Measurements from ENCODE around the gene PRR20G.
"Not testable (repeated sequence)": the region's sequence is repeated elsewhere in the genome, so short reads cannot be mapped to it uniquely, and the experiment has no call there.

Gene PRR20G

GRCh38 chr3:127296959-127297358, 9.1 kb upstream of the PRR20G start:
- no peak for DNase-seq (ENCODE audit: low spot score)

- DNase-seq (ENCODE audit: low spot score): no peak
Observed at GRCh38 chr3:127296166-127296565, 8.3 kb upstream of the PRR20G start.

GRCh38 chr3:127293650-127294049, 5.8 kb upstream of the PRR20G start:
- DNase-seq (ENCODE audit: low spot score): not testable (repeated sequence)

GRCh38 chr3:127291611-127292010, 3.8 kb upstream of the PRR20G start:
- no peak for DNase-seq (ENCODE audit: low spot score)

- no peak for DNase-seq (ENCODE audit: low spot score)
Observed at GRCh38 chr3:127291114-127291513, 3.3 kb upstream of the PRR20G start.

- no peak for DNase-seq (ENCODE audit: low spot score)
Observed at GRCh38 chr3:127289706-127290575, 2.1 kb upstream of the PRR20G start.

GRCh38 chr3:127288921-127289705, 1.3 kb upstream of the PRR20G start:
- no peak for DNase-seq (ENCODE audit: low spot score)

GRCh38 chr3:127288343-127288742, 497 bp upstream of the PRR20G start:
- DNase-seq (ENCODE audit: low spot score): no peak

- DNase-seq (ENCODE audit: low spot score): no peak
Observed at GRCh38 chr3:127286571-127287140, 1.2 kb downstream of the PRR20G start.

- no peak for DNase-seq (ENCODE audit: low spot score)
Observed at GRCh38 chr3:127284258-127284657, 3.6 kb downstream of the PRR20G start.

GRCh38 chr3:127277561-127277960, 10.3 kb downstream of the PRR20G start:
- DNase-seq (ENCODE audit: low spot score): no peak

- DNase-seq (ENCODE audit: low spot score): no peak
Observed at GRCh38 chr3:127276995-127277394, 10.9 kb downstream of the PRR20G start.

GRCh38 chr3:127276396-127276795, 11.4 kb downstream of the PRR20G start:
- DNase-seq (ENCODE audit: low spot score): no peak

- no peak for DNase-seq (ENCODE audit: low spot score)
Observed at GRCh38 chr3:127275287-127275781, 12.5 kb downstream of the PRR20G start.

- no peak for DNase-seq (ENCODE audit: low spot score)
Observed at GRCh38 chr3:127274200-127274760, 13.6 kb downstream of the PRR20G start.

- DNase-seq (ENCODE audit: low spot score): no peak
Observed at GRCh38 chr3:127273206-127273605, 14.6 kb downstream of the PRR20G start.

GRCh38 chr3:127266186-127266585, 21.7 kb downstream of the PRR20G start:
- DNase-seq (ENCODE audit: low spot score): no peak

- DNase-seq (ENCODE audit: low spot score): no peak
Observed at GRCh38 chr3:127265581-127265981, 22.3 kb downstream of the PRR20G start.

GRCh38 chr3:127264794-127265514, 22.9 kb downstream of the PRR20G start:
- no peak for DNase-seq (ENCODE audit: low spot score)

GRCh38 chr3:127264292-127264691, 23.6 kb downstream of the PRR20G start:
- DNase-seq (ENCODE audit: low spot score): no peak

- DNase-seq (ENCODE audit: low spot score): no peak
Observed at GRCh38 chr3:127263586-127264231, 24.1 kb downstream of the PRR20G start.
